ENCODE data around the gene DUOXA2.

Gene DUOXA2

GRCh38 chr15:45120081-45120972 lies 6.2 kb downstream of the DUOXA2 start:
- TF ChIP-seq TOX (CRISPR knock-in tag; IDR thresholded peaks at IDR 0.05; ENCODE audit: borderline replicate concordance) (no peak), ARNTL (CRISPR knock-in tag; IDR thresholded peaks at IDR 0.05; ENCODE audit: borderline replicate concordance, low read depth) (no peak)
- no peak for ATAC-seq

- TF ChIP-seq CSDC2 (CRISPR knock-in tag; IDR thresholded peaks at IDR 0.05) (no peak), PATZ1 (CRISPR knock-in tag; IDR thresholded peaks at IDR 0.05; ENCODE audit: borderline replicate concordance) (no peak), ZNF8 (CRISPR knock-in tag; IDR thresholded peaks at IDR 0.05) (no peak), CSRNP3 (CRISPR knock-in tag; IDR thresholded peaks at IDR 0.05) (no peak), CREB5 (CRISPR knock-in tag; IDR thresholded peaks at IDR 0.05; ENCODE audit: low read depth) (no peak), SNAI2 (CRISPR knock-in tag; IDR thresholded peaks at IDR 0.05) (no peak), ZNF565 (CRISPR knock-in tag; conservative IDR thresholded peaks at IDR 0.05; ENCODE audit: low read depth) (no peak), ARNTL (CRISPR knock-in tag; IDR thresholded peaks at IDR 0.05; ENCODE audit: borderline replicate concordance, low read depth) (no peak), ZNF70 (CRISPR knock-in tag; IDR thresholded peaks at IDR 0.05) (no peak), PPARA (CRISPR knock-in tag; IDR thresholded peaks at IDR 0.05; ENCODE audit: borderline replicate concordance) (no peak), BACH2 (CRISPR knock-in tag; IDR thresholded peaks at IDR 0.05; ENCODE audit: borderline replicate concordance) (no peak), TOX (CRISPR knock-in tag; IDR thresholded peaks at IDR 0.05; ENCODE audit: borderline replicate concordance) (no peak), POU6F1 (CRISPR knock-in tag; IDR thresholded peaks at IDR 0.05; ENCODE audit: borderline replicate concordance, low read depth) (no peak), RARB (CRISPR knock-in tag; IDR thresholded peaks at IDR 0.05) (no peak), ZC3H10 (CRISPR knock-in tag; IDR thresholded peaks at IDR 0.05) (no peak), TCF4 (CRISPR knock-in tag; IDR thresholded peaks at IDR 0.05; ENCODE audit: borderline replicate concordance) (no peak), ZFP3 (CRISPR knock-in tag; IDR thresholded peaks at IDR 0.05) (no peak), ZFP30 (CRISPR knock-in tag; IDR thresholded peaks at IDR 0.05) (no peak), TSHZ2 (CRISPR knock-in tag; IDR thresholded peaks at IDR 0.05) (no peak), ISL1 (CRISPR knock-in tag; IDR thresholded peaks at IDR 0.05) (no peak)
- no peak for ATAC-seq
These were observed 6.9 kb downstream of the DUOXA2 start for GRCh38 chr15:45121020-45121419.

Data from SK-N-SH treated with all-trans-retinoic acid at 6 μM for 48 hours (cell line).